Uterus (tissue), 2 donors: ENCODE measurements around the gene SEPTIN7.

Source experiments
- POLR2A ChIP-seq, 2 donors: fragments of 450-650 bp; IDR thresholded peaks; one replicate each; pipeline ENCODE4 v1.6.1; 2016; ENCODE audit warnings: antibody characterized with exemption in 2 of 2, mild to moderate bottlenecking in 1 of 2, moderate library complexity in 1 of 2
- TF ChIP-seq, protein P1 (sequence below), 4 experiments: fragments of 200-600 bp in 2 of 4; fragments of 450-650 bp in 2 of 4; sonication (generic) in 2 of 4; IDR thresholded peaks; one replicate each; pipeline ENCODE4 v1.5.1; 2016 to 2019; ENCODE audit warnings: antibody characterized with exemption in 4 of 4, mild to moderate bottlenecking in 2 of 4, moderate library complexity in 1 of 4

DNA sequence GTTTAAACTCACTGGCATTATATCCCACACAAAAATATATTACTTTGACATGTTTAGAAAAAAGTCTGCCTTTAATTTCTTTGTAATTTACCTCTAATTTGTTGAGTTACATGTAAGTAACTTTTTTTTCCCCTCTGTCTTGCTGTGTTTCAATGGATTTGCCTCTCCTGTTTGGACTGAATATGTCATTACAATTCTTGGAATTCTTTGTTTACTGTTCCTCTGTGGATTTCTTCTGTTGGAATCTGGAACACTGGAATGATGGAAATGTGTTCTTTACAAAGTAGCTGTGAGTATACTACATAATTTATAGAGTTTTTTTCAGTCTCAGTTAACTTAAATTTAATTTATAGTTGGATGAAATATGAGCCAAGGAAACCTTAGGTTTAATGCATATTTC lies 30.4 kb downstream of the SEPTIN7 start:
- TF ChIP-seq, protein P1, sequence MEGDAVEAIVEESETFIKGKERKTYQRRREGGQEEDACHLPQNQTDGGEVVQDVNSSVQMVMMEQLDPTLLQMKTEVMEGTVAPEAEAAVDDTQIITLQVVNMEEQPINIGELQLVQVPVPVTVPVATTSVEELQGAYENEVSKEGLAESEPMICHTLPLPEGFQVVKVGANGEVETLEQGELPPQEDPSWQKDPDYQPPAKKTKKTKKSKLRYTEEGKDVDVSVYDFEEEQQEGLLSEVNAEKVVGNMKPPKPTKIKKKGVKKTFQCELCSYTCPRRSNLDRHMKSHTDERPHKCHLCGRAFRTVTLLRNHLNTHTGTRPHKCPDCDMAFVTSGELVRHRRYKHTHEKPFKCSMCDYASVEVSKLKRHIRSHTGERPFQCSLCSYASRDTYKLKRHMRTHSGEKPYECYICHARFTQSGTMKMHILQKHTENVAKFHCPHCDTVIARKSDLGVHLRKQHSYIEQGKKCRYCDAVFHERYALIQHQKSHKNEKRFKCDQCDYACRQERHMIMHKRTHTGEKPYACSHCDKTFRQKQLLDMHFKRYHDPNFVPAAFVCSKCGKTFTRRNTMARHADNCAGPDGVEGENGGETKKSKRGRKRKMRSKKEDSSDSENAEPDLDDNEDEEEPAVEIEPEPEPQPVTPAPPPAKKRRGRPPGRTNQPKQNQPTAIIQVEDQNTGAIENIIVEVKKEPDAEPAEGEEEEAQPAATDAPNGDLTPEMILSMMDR (IDR thresholded peaks at IDR 0.05) = no peak
- TF ChIP-seq POLR2A (IDR thresholded peaks at IDR 0.05) = no peak
